Heart right ventricle (tissue), 16 donors: ENCODE data around the gene SUGT1. TPM values are rescaled to one million over a fixed set of nuclear protein-coding genes. Genes with fewer than 3 reads are reported as not detected.

Experiments
- ATAC-seq, 8 donors: fragments of 200-7000 bp; cut with Tn5 transposase; one replicate each; pipeline ENCODE4 v1.9.1; 2020; ENCODE audit warnings: mild to moderate bottlenecking in 8 of 8, moderate library complexity in 8 of 8, moderate number of reproducible peaks in 1 of 8
- DNase-seq, 2 donors: peaks; one replicate each; pipeline ENCODE4 v3.0.0-alpha.2; 2020
- H3K27ac ChIP-seq, 10 donors: fragments of 200-600 bp; sonication (generic) in 2 of 10; one replicate each; pipeline versions ENCODE4 v1.5.0 to v1.8.0; 2020 to 2022; ENCODE audit warnings: mild to moderate bottlenecking in 3 of 10
- H3K27me3 ChIP-seq, 7 donors: fragments of 200-600 bp; one replicate each; pipeline ENCODE4 v1.8.0; 2021 to 2022; ENCODE audit warnings: mild to moderate bottlenecking in 2 of 7
- H3K36me3 ChIP-seq, 9 donors: fragments of 200-600 bp; sonication (generic) in 1 of 9; one replicate each; pipeline versions ENCODE4 v1.5.0 to v1.8.0; 2020 to 2022; ENCODE audit warnings: mild to moderate bottlenecking in 2 of 9
- H3K4me1 ChIP-seq, 9 donors: fragments of 200-600 bp; sonication (generic) in 1 of 9; one replicate each; pipeline versions ENCODE4 v1.5.0 to v1.8.0; 2020 to 2022; ENCODE audit warnings: mild to moderate bottlenecking in 4 of 9
- H3K4me3 ChIP-seq, 10 donors: fragments of 200-600 bp; sonication (generic) in 2 of 10; one replicate each; pipeline versions ENCODE4 v1.5.0 to v1.8.0; 2020 to 2022; ENCODE audit warnings: mild to moderate bottlenecking in 7 of 10, moderate library complexity in 2 of 10
- H3K9me3 ChIP-seq, 11 donors: fragments of 200-600 bp in 10 of 11; sonication (generic) in 2 of 11; one replicate each; pipeline versions ENCODE4 v1.5.0 to v1.8.0; 2013 to 2022; ENCODE audit warnings: mild to moderate bottlenecking in 2 of 11, control low read depth in 1 of 11, moderate library complexity in 1 of 11
- WGBS, 2 donors: extraction: QIAGEN DNeasy Blood & Tissue Kit; methylation state at CpG; one replicate each; pipeline ENCODE4 v1.1.7; 2013; ENCODE audit warnings: inconsistent platforms in 1 of 2; 5-methylcytosine and 5-hydroxymethylcytosine counted together
- intact Hi-C, 10 donors: fragments of 100-400 bp; cut with DNase I; formaldehyde crosslinking; loops; one replicate each; pipeline versions ENCODE4 v1.11.1 to v1.14.2; 2022
- polyA plus RNA-seq, 2 donors: library from polyadenylated mRNA; stranded (reverse); fragments of 200-250 nt; gene quantifications; one replicate each; pipeline ENCODE4 v1.2.3, GENCODE V29; 2013
- total RNA-seq, 10 donors: library from RNA; stranded (reverse); fragmentation: NEBNext Ultra II Directional in 3 of 10; extraction: Animal tissue kit (Norgen Biotek cat#: 25700) in 3 of 10; gene quantifications; one replicate each; pipeline versions ENCODE4 v1.2.1 to v1.2.4, GENCODE V29; 2021 to 2023
- TF ChIP-seq, protein P1 (sequence below), 9 donors: fragments of 200-600 bp; sonication (generic) in 2 of 9; IDR thresholded peaks; one replicate each; pipeline versions ENCODE4 v1.5.0 to v1.8.0; 2021 to 2022; ENCODE audit warnings: antibody characterized with exemption in 9 of 9, mild to moderate bottlenecking in 5 of 9, moderate library complexity in 1 of 9
- donor health status: Arrhythmogenic right ventricular cardiomyopathy.
- donor health status: ischemic (EF 13 %, LVEDD 7.1; RV severe dilation, severe dysfunction).
- donor health status: healthy with polysubstance abuse.
- donor health status: DM: no; HTN: yes; CAD: no.
- donor health status: DM: no; HTN: no; CAD: no.
- donor health status: ischemic (EF 25% LVEDD 6.9; RV normal size, moderate dysfunction).
- donor health status: ischemic (EF 25% LVEDD 5.7; RV mildly dilated, moderate dysfunction).
- donor health status: healthy.
- donor health status: DM: yes; HTN: yes; CAD: no.
- donor health status: Ischemic cardiomyopathy.
- donor health status: ischemic (EF 35%, LVEDD 5.7; RV mildly dilated, moderate dysfunction).
- donor health status: nonischemic (EF 11% LVEDD 7.7; RV severe dilation, severe dysfunction).
- donor health status: DM: yes; HTN: yes; CAD: no.
- donor health status: PGD.
- donor health status: ischemic (EF 29% LVEDD 5.4; RV normal size, mild dysfunction).
- donor health status: nonischemic (EF 23%, LVEDD 6.1; RV moderate dilation, normal function).

Gene SUGT1
- total and polyA plus RNA-seq, 12 donors: 44.3 to 61.7 (median 54.2) TPM

DNA sequence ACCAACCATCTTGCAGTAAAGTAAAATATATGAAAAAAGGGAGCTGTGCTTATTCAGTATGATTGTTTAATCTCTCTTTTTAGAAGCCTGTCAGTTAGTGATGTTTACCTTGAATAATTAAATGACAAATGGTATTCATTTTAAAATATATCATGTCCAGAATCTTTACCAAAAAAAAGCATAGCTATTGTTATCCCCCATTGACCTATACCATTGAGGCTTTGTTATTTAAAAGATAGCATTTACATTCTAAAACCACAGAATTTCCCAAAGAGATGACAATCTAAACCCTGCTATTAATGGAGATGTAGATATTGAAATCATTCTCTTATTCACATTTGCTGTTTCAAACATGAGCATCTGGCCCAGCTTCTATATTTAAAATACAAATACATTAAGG is 84.8 kb downstream of the SUGT1 start:
- ATAC-seq (no peak), DNase-seq (no peak)
- Histone ChIP-seq H3K9me3 (no peaks in the 10 kb centered on the region), H3K4me1 (peaks cover 0 to 13% (median 9%) of the 10 kb centered on the region in 9 donors), H3K4me3 (no peak overlapping the region), H3K27me3 (peaks cover 7 to 76% (median 59%) of the 10 kb centered on the region in 7 donors), H3K27ac (no peak overlapping the region), H3K36me3 (no peaks in the 10 kb centered on the region)
- intact Hi-C loops: no loop called here
- TF ChIP-seq, protein P1, sequence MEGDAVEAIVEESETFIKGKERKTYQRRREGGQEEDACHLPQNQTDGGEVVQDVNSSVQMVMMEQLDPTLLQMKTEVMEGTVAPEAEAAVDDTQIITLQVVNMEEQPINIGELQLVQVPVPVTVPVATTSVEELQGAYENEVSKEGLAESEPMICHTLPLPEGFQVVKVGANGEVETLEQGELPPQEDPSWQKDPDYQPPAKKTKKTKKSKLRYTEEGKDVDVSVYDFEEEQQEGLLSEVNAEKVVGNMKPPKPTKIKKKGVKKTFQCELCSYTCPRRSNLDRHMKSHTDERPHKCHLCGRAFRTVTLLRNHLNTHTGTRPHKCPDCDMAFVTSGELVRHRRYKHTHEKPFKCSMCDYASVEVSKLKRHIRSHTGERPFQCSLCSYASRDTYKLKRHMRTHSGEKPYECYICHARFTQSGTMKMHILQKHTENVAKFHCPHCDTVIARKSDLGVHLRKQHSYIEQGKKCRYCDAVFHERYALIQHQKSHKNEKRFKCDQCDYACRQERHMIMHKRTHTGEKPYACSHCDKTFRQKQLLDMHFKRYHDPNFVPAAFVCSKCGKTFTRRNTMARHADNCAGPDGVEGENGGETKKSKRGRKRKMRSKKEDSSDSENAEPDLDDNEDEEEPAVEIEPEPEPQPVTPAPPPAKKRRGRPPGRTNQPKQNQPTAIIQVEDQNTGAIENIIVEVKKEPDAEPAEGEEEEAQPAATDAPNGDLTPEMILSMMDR (IDR thresholded peaks at IDR 0.05): no peak

DNA sequence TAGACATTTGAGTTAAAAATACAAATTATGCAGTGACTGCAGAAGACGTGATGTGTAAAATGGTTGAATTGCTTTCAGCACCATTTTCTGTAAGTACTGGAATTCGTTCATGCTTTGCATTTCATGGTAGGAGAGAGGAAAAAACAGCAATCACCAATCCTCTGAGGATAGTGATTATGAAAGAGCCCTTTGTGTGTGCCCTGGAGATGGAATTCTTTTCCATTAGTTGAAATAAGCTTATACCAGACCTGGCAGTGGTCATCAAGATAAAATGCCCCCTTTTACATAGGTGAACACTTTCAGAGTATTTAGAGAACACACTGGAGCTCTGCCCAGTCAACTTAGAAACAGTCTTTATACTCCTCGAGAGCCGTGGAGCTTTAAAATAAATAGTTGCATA is 85.3 kb downstream of the SUGT1 start:
- TF ChIP-seq, protein P1 (IDR thresholded peaks at IDR 0.05): no peak
- Histone ChIP-seq H3K27me3 (peaks cover 7 to 78% (median 63%) of the 10 kb centered on the region in 7 donors), H3K9me3 (no peaks in the 10 kb centered on the region), H3K4me3 (no peak overlapping the region), H3K36me3 (no peaks in the 10 kb centered on the region), H3K4me1 (peaks cover 0 to 13% (median 9%) of the 10 kb centered on the region in 9 donors), H3K27ac (no peak overlapping the region)
- WGBS, 2 donors: 77 to 78% methylated on average over 4 of the region's 4 CpGs
- no peak for DNase-seq
- ATAC-seq: no peak
- intact Hi-C loops: no loop called here

DNA sequence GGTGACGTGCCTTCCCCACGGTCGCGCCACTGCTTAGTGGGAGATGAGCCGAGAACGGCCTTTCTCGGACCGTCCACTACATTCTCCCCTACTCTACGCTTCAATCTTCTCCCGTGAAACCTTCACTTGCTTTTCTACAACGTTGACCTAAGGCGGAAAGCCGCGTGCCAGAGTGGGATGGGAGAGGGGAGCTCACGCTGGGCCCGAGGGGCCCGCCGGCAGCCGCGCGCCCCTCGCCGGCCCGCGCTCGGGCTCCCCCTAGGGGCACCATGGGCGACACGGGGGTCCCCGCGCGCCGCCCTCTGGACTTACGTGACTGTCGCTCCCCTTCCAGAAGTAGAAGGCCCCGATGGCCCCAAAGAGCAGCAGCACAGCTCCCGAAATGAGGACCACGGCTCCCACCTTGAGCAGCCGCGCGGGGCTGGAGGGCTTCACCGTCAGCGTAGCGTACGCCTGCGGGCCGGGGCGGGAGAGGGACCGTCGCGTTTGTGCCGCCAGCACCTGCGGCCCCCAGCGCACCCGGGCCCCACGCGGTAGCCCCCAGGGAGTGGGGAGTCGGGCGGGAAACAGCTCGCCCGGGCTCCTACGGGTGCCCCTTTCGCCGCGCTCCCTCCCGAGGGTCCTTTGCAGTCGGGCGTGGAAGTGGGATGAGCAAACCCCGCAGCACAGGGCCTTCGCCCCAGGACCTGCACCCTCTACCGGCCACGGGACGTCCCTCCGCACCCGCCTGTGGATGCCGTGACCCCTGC is 86.3 kb downstream of the SUGT1 start:
- Histone ChIP-seq H3K36me3 (no peaks in the 10 kb centered on the region), H3K27ac (no peak overlapping the region), H3K27me3 (peaks cover 7 to 77% (median 63%) of the 10 kb centered on the region in 7 donors), H3K9me3 (peaks cover 0 to 5% (median 0%) of the 10 kb centered on the region in 11 donors), H3K4me1 (peaks cover 0 to 13% (median 9%) of the 10 kb centered on the region in 9 donors), H3K4me3 (peak overlapping the region in 9 of 10 donors; percentile 11 to 52 (median 46))
- intact Hi-C loops: no loop called here
- TF ChIP-seq, protein P1 (IDR thresholded peaks at IDR 0.05): peak; percentile 31 to 72 (median 53)
- DNase-seq (peak in 1 of 2 donors; percentile 7), ATAC-seq (peak in 5 of 8 donors; percentile 26 to 61 (median 50))
- WGBS, 2 donors: 3 to 5% methylated on average over 60 to 75 of the region's 75 CpGs

DNA sequence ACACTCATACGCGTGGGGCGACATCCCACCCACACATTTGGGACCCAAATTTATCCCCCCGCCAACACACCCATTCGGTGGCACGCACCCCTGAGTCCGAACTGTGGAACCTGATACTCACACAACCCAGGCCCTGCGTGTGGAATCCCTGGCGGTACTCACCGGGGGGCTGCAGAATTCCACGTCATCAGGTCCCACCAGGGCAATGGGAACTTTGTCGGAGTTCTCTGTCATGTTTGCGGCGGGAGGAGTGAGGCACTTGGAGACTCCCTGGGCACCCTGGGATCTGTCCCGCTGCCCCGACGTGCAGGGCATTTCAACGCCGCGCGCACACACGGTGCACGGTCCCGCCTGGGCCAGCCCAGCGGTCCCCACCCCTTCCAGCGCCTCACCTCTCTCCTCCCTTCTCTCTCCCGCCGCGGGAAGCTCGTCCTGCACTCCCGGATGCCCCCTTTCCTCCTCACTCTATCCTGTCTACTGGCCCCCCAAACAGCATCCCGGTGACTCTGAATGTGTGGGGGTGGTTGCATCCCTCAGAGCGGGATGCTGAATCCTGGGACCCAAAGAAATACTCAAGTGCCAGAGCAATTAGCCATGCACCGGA is 86.9 kb downstream of the SUGT1 start, which contains the start of gene CNMD:
TSS of gene CNMD (minus strand) at position 353 of the 604 bp plus-strand sequence. CDS start at position 234, 119 bp downstream.
- peaks cover 0 to 13% (median 9%) of the 10 kb centered on the region in 9 donors for H3K4me1 ChIP-seq
- TF ChIP-seq, protein P1 (IDR thresholded peaks at IDR 0.05): no peak
- ATAC-seq (no peak), DNase-seq (no peak)
- H3K36me3 ChIP-seq: no peaks in the 10 kb centered on the region
- 3 to 6% methylated on average over 34 of the region's 34 CpGs for WGBS, 2 donors
- H3K4me3 ChIP-seq: peak within 1 kb of the TSS in 9 of 10 donors; percentile 11 to 52 (median 46)
- peaks cover 0 to 5% (median 0%) of the 10 kb centered on the region in 11 donors for H3K9me3 ChIP-seq
- H3K27ac ChIP-seq: no peak within 1 kb of the TSS
- intact Hi-C loops: no loop called here
- H3K27me3 ChIP-seq: peaks cover 7 to 78% (median 66%) of the 10 kb centered on the region in 7 donors
